Transverse colon (tissue), 1 donor: ENCODE data around the gene PKP1.

Experiments
- EP300 ChIP-seq: sonication (generic); formaldehyde crosslinking; IDR thresholded peaks from one replicate; pipeline ENCODE4 v1.6.1; 2017; ENCODE audit warnings: antibody characterized with exemption, low read depth
- POLR2A ChIP-seq: fragments of 450-650 bp; IDR thresholded peaks from one replicate; pipeline ENCODE4 v1.6.1; 2016; ENCODE audit warnings: antibody characterized with exemption, mild to moderate bottlenecking, moderate library complexity

- TF ChIP-seq POLR2A (no peak), EP300 (no peak)
Measured at GRCh38 chr1:201318504-201319340, 35.4 kb downstream of the PKP1 start.
